Neural cell (in vitro differentiated cells): Measurements from ENCODE around the gene RUNX1. TPM values are rescaled to one million over a fixed set of nuclear protein-coding genes. Genes with fewer than 3 reads are reported as not detected.

Source experiments
- H2AFZ ChIP-seq: fragments of 200-600, 300-800 bp; sonication (generic), shearing (Covaris generic); 2 replicates; pipeline ENCODE4 v1.6.0; 2014; ENCODE audit warnings: low read depth, mild to moderate bottlenecking, antibody characterized with exemption, low read length, moderate library complexity
- H3F3A ChIP-seq: fragments of 200-600 bp; shearing (Covaris generic); 2 replicates; pipeline ENCODE4 v1.6.1; 2016; ENCODE audit warnings: mild to moderate bottlenecking, moderate library complexity, mixed read lengths, antibody characterized with exemption, low read length; ENCODE audit not compliant: insufficient read depth, poor library complexity, severe bottlenecking
- H3K27ac ChIP-seq: fragments of 200-600, 300-800 bp; sonication (generic), shearing (Covaris generic); 2 replicates; pipeline ENCODE4 v1.5.1; 2014; ENCODE audit warnings: mild to moderate bottlenecking, low read length, moderate library complexity
- H3K27me3 ChIP-seq: fragments of 300-800, 200-600 bp; sonication (generic), shearing (Covaris generic); 2 replicates; pipeline ENCODE4 v1.6.0; 2014; ENCODE audit warnings: mild to moderate bottlenecking, low read depth, low read length, moderate library complexity; ENCODE audit not compliant: insufficient read depth
- H3K36me3 ChIP-seq: fragments of 300-800, 200-600 bp; sonication (generic), shearing (Covaris generic); 2 replicates; pipeline ENCODE4 v1.5.1; 2014; ENCODE audit warnings: mild to moderate bottlenecking, antibody characterized with exemption, low read length, moderate library complexity; ENCODE audit not compliant: insufficient read depth
- H3K4me2 ChIP-seq: fragments of 300-800, 200-600 bp; sonication (generic), shearing (Covaris generic); 2 replicates; pipeline ENCODE4 v1.6.0; 2014; ENCODE audit warnings: mild to moderate bottlenecking, low read length
- H3K4me3 ChIP-seq: fragments of 300-800, 200-600 bp; sonication (generic), shearing (Covaris generic); 2 replicates; pipeline ENCODE4 v1.5.1; 2014; ENCODE audit warnings: mild to moderate bottlenecking, low read length, moderate library complexity
- H3K79me2 ChIP-seq: fragments of 200-600 bp; shearing (Covaris generic); replicated peaks from 2 replicates; pipeline ENCODE4 v1.6.0; 2014; ENCODE audit warnings: mild to moderate bottlenecking, low read length, moderate library complexity; ENCODE audit not compliant: insufficient read depth
- H3K9ac ChIP-seq: fragments of 300-800, 200-600 bp; sonication (generic), shearing (Covaris generic); 2 replicates; pipeline ENCODE4 v1.6.1; 2016; ENCODE audit warnings: mild to moderate bottlenecking, low read length, mixed read lengths
- H3K9me2 ChIP-seq: fragments of 200-600 bp; shearing (Covaris generic); 2 replicates; pipeline ENCODE4 v1.6.1; 2016; ENCODE audit warnings: mild to moderate bottlenecking, low read length, mixed read lengths; ENCODE audit not compliant: insufficient read depth
- H3K9me3 ChIP-seq: fragments of 200-600, 300-800 bp; sonication (generic), shearing (Covaris generic); 2 replicates; pipeline ENCODE4 v1.6.1; 2016; ENCODE audit warnings: mild to moderate bottlenecking, mixed run types, low read length, moderate library complexity, mixed read lengths
- H4K20me1 ChIP-seq: fragments of 200-600 bp; shearing (Covaris generic); 2 replicates; pipeline ENCODE4 v1.6.1; 2016; ENCODE audit warnings: mild to moderate bottlenecking, mixed run types; ENCODE audit not compliant: insufficient read depth
- EP300 ChIP-seq: fragments of 450-650 bp; conservative IDR thresholded peaks from 2 replicates; pipeline ENCODE4 v1.6.1; 2014; ENCODE audit warnings: antibody characterized with exemption, mild to moderate bottlenecking, moderate library complexity; ENCODE audit not compliant: poor library complexity, severe bottlenecking
- EZH2 ChIP-seq: fragments of 200-600, 300-800 bp; shearing (Covaris generic), sonication (generic); IDR thresholded peaks from 2 replicates; pipeline ENCODE4 v1.6.1; 2014; ENCODE audit warnings: antibody characterized with exemption, low read length, borderline replicate concordance, mild to moderate bottlenecking; ENCODE audit not compliant: insufficient read depth, poor library complexity, severe bottlenecking
- MXI1 ChIP-seq: fragments of 450-650 bp; conservative IDR thresholded peaks from 2 replicates; pipeline ENCODE4 v1.6.1; 2014; ENCODE audit warnings: antibody characterized with exemption, mild to moderate bottlenecking; ENCODE audit not compliant: poor library complexity, severe bottlenecking
- POLR2AphosphoS5 ChIP-seq: IDR thresholded peaks from 2 replicates; pipeline ENCODE4 v1.6.1; 2012
- RAD21 ChIP-seq: fragments of 450-650 bp; conservative IDR thresholded peaks from 2 replicates; pipeline ENCODE4 v1.6.1; 2014; ENCODE audit warnings: antibody characterized with exemption, mild to moderate bottlenecking, moderate library complexity
- REST ChIP-seq: IDR thresholded peaks from 2 replicates; pipeline ENCODE4 v1.6.1; 2012; ENCODE audit warnings: borderline replicate concordance
- SMC3 ChIP-seq: fragments of 450-650 bp; conservative IDR thresholded peaks from 2 replicates; pipeline ENCODE4 v1.6.1; 2014; ENCODE audit warnings: antibody characterized with exemption, mild to moderate bottlenecking, moderate library complexity; ENCODE audit not compliant: poor library complexity
- TAF1 ChIP-seq: IDR thresholded peaks from 2 replicates; pipeline ENCODE4 v1.6.1; 2012; ENCODE audit warnings: low read depth
- polyA plus RNA-seq: library from polyadenylated mRNA; depleted of rRNA; stranded (reverse); fragments of >200 nt; gene quantifications from 2 replicates; pipeline ENCODE4 v1.2.3, GENCODE V29; 2014
- TF ChIP-seq, protein P1 (sequence below): fragments of 450-650 bp; IDR thresholded peaks from 2 replicates; pipeline ENCODE4 v1.5.1; 2014; ENCODE audit warnings: antibody characterized with exemption, mild to moderate bottlenecking, moderate library complexity; ENCODE audit not compliant: poor library complexity, severe bottlenecking

RUNX1 gene
- polyA plus RNA-seq, 1 donor from 2014 or later: not detected

DNA sequence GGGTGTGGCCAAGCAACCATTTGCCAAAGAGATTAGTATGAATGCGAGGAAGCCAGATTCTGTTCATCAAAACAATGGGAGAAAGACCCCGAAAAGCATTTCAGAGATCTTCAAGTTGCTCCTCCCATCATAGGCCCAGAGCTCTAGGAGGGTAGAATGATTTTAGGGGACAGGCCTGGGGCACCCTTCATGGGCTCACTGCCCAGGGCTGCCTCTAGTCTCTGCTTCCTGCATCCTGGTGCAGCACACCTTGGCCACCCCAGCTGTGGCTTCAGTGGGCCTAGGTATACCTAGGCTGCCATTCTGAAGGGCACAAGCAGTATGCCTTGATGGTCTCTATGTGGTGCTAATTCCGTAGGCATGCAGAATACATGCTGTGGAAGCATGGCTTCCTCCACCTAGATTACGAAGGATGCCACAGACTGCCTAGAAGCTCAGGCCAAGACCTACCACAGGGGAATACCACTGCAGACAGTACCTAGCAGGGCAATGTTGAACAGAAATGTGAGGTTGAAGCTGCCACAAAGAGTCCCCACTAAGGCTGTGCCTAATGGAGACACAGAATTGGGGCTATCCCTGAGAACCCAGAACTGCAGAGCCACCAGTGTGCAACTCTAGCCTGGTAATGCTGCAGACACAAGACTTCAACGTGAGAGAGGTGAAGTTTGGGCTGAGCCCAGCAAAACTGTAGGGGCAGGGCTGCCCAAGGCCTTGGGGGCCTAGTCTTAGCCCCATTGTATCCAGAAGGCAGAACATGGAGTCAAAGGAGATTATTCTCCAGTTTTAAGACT lies 221.5 kb downstream of the RUNX1 start:
- TF ChIP-seq MXI1 (no peak), POLR2AphosphoS5 (no peak), EP300 (no peak), SMC3 (no peak), REST (no peak), RAD21 (no peak), EZH2 (no peak), TAF1 (no peak)
- TF ChIP-seq, protein P1, sequence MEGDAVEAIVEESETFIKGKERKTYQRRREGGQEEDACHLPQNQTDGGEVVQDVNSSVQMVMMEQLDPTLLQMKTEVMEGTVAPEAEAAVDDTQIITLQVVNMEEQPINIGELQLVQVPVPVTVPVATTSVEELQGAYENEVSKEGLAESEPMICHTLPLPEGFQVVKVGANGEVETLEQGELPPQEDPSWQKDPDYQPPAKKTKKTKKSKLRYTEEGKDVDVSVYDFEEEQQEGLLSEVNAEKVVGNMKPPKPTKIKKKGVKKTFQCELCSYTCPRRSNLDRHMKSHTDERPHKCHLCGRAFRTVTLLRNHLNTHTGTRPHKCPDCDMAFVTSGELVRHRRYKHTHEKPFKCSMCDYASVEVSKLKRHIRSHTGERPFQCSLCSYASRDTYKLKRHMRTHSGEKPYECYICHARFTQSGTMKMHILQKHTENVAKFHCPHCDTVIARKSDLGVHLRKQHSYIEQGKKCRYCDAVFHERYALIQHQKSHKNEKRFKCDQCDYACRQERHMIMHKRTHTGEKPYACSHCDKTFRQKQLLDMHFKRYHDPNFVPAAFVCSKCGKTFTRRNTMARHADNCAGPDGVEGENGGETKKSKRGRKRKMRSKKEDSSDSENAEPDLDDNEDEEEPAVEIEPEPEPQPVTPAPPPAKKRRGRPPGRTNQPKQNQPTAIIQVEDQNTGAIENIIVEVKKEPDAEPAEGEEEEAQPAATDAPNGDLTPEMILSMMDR: no peak
- H4K20me1 ChIP-seq: no peaks in the 10 kb centered on the region
- H3K27ac ChIP-seq: no peak overlapping the region

GRCh38 chr21:34826836-34827235 lies 222.3 kb downstream of the RUNX1 start:
- no peaks in the 10 kb centered on the region for H4K20me1 ChIP-seq
- no peak overlapping the region for H3K4me2 ChIP-seq

More for the DNA sequence above, 221.5 kb downstream of the RUNX1 start:
- H2AFZ ChIP-seq: no peak overlapping the region
- H3K79me2 ChIP-seq: no peaks in the 10 kb centered on the region
- H3K9ac ChIP-seq: no peak overlapping the region
- H3K36me3 ChIP-seq: no peaks in the 10 kb centered on the region
- H3K27me3 ChIP-seq: no peaks in the 10 kb centered on the region
- H3K9me2 ChIP-seq: no peaks in the 10 kb centered on the region
- no peaks in the 10 kb centered on the region for H3K9me3 ChIP-seq
- H3K4me3 ChIP-seq: no peak overlapping the region
- H3F3A ChIP-seq: no peaks in the 10 kb centered on the region
- H3K4me2 ChIP-seq: no peak overlapping the region

More at GRCh38 chr21:34826836-34827235, 222.3 kb downstream of the RUNX1 start:
- Histone ChIP-seq H3K9me2 (no peaks in the 10 kb centered on the region), H3F3A (no peaks in the 10 kb centered on the region), H3K36me3 (no peaks in the 10 kb centered on the region), H3K9ac (no peak overlapping the region), H3K4me3 (no peak overlapping the region), H3K9me3 (no peaks in the 10 kb centered on the region), H3K79me2 (no peaks in the 10 kb centered on the region), H2AFZ (no peak overlapping the region), H3K27ac (no peak overlapping the region), H3K27me3 (no peaks in the 10 kb centered on the region)
- TF ChIP-seq, protein P1: no peak
- TF ChIP-seq TAF1 (no peak), EZH2 (no peak), POLR2AphosphoS5 (no peak), MXI1 (no peak), REST (no peak), SMC3 (no peak), RAD21 (no peak), EP300 (no peak)
